Neural progenitor cell (in vitro differentiated cells): ENCODE results near the gene DMAC2L. TPM values are rescaled to one million over a fixed set of nuclear protein-coding genes. Genes with fewer than 3 reads are reported as not detected.

ENCODE experiments used
- DNase-seq: peaks from one replicate; pipeline ENCODE4 v3.0.0-alpha.2; 2016; ENCODE audit warnings: low spot score
- H2AFZ ChIP-seq: fragments of 200-600 bp; sonication (generic); replicated peaks from 2 replicates; pipeline ENCODE4 v1.6.1; 2016; ENCODE audit warnings: antibody characterized with exemption
- H3F3A ChIP-seq: fragments of 200-600 bp; sonication (generic); 2 replicates; pipeline ENCODE4 v1.6.1; 2016; ENCODE audit warnings: antibody characterized with exemption, low read depth
- H3K27ac ChIP-seq: fragments of 200-600 bp; sonication (generic); 2 replicates; pipeline ENCODE4 v1.5.1; 2016; ENCODE audit warnings: mild to moderate bottlenecking
- H3K27me3 ChIP-seq: fragments of 200-600 bp; sonication (generic); 2 replicates; pipeline ENCODE4 v1.6.1; 2016; ENCODE audit warnings: mild to moderate bottlenecking, moderate library complexity
- H3K36me3 ChIP-seq: fragments of 200-600 bp; sonication (generic); 2 replicates; pipeline ENCODE4 v1.5.1; 2016
- H3K4me1 ChIP-seq: fragments of 200-600 bp; sonication (generic); 2 replicates; pipeline ENCODE4 v1.6.1; 2016; ENCODE audit warnings: mixed run types
- H3K4me2 ChIP-seq: fragments of 200-600 bp; sonication (generic); 2 replicates; pipeline ENCODE4 v1.6.1; 2016
- H3K4me3 ChIP-seq: fragments of 200-600 bp; sonication (generic); 2 replicates; pipeline ENCODE4 v1.5.1; 2016
- H3K79me2 ChIP-seq: fragments of 200-600 bp; sonication (generic); 2 replicates; pipeline ENCODE4 v1.6.1; 2016; ENCODE audit warnings: low read depth
- H3K9ac ChIP-seq: fragments of 200-600 bp; sonication (generic); 2 replicates; pipeline ENCODE4 v1.6.1; 2016
- H3K9me3 ChIP-seq: fragments of 200-600 bp; sonication (generic); 2 replicates; pipeline ENCODE4 v1.5.1; 2016; ENCODE audit warnings: low read depth
- H4K20me1 ChIP-seq: fragments of 200-600 bp; sonication (generic); 2 replicates; pipeline ENCODE4 v1.6.1; 2016; ENCODE audit warnings: low read depth
- H3K27ac Mint-ChIP-seq: 3 replicates; pipeline ENCODE4 v1.8.0; 2021; ENCODE audit warnings: mixed read lengths
- H3K27me3 Mint-ChIP-seq: 2 replicates; pipeline ENCODE4 v1.8.0; 2022; ENCODE audit warnings: low read depth, mild to moderate bottlenecking, inconsistent platforms, moderate library complexity, mixed read lengths; ENCODE audit not compliant: insufficient read depth
- H3K36me3 Mint-ChIP-seq: 3 replicates; pipeline ENCODE4 v1.8.0; 2021; ENCODE audit warnings: mixed read lengths
- H3K4me1 Mint-ChIP-seq: 3 replicates; pipeline ENCODE4 v1.8.0; 2021; ENCODE audit warnings: mixed read lengths
- H3K4me3 Mint-ChIP-seq: 3 replicates; pipeline ENCODE4 v1.8.0; 2021; ENCODE audit warnings: mild to moderate bottlenecking, moderate library complexity, mixed read lengths
- H3K9me3 Mint-ChIP-seq: 3 replicates; pipeline ENCODE4 v1.8.0; 2020; ENCODE audit warnings: mixed read lengths
- EZH2 ChIP-seq: fragments of 200-600 bp; sonication (generic); IDR thresholded peaks from 2 replicates; pipeline ENCODE4 v1.6.1; 2017; ENCODE audit warnings: antibody characterized with exemption, mild to moderate bottlenecking, moderate library complexity
- EZH2phosphoT487 ChIP-seq: fragments of 200-600 bp; sonication (generic); IDR thresholded peaks from 2 replicates; pipeline ENCODE4 v1.6.1; 2017; ENCODE audit warnings: antibody characterized with exemption
- total RNA-seq: library from RNA; depleted of rRNA; stranded (reverse); fragments of >200 nt; gene quantifications from 2 replicates; pipeline ENCODE4 v1.2.3, GENCODE V29; 2015; ENCODE audit warnings: low replicate concordance
- TF ChIP-seq, protein P1 (sequence below): fragments of 200-600 bp; sonication (generic); IDR thresholded peaks from 2 replicates; pipeline ENCODE4 v1.5.1; 2017; ENCODE audit warnings: antibody characterized with exemption, mild to moderate bottlenecking

Gene DMAC2L
- total RNA-seq, 1 donor from 2014 or later = 17.6 TPM

DNA sequence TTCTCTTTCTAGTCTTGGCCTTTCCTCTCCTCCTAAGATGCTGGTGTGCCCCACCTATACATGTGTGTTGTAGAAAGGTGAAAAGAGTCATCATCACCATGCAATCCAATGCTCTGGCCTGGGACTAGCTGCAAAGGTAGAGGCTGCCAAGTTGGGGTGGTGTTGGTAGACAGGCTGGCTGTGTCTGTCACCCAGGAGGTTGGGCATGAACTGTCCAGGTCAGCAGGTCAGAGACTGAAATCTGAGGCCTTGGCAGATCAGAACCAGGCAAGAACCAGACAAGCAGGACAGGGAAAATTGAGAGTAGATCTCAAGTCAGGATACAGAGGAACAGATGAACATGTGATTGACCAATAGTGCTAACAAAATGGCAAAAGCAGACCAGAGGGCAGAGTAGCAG is 26.3 kb upstream of the DMAC2L start:
- Histone ChIP-seq H3K27ac (no peak overlapping the region), H4K20me1 (no peaks in the 10 kb centered on the region), H3K4me1 (no peaks in the 10 kb centered on the region), H3K27me3 (no peaks in the 10 kb centered on the region), H3K4me3 (no peak overlapping the region), H3K4me2 (no peak overlapping the region), H3K36me3 (peaks cover 3% of the 10 kb centered on the region), H3K79me2 (no peaks in the 10 kb centered on the region), H3K9ac (no peak overlapping the region), H3K9me3 (no peaks in the 10 kb centered on the region), H3F3A (no peaks in the 10 kb centered on the region), H2AFZ (no peak overlapping the region)
- no peak for TF ChIP-seq EZH2
- TF ChIP-seq EZH2phosphoT487 = no peak
- TF ChIP-seq, protein P1, sequence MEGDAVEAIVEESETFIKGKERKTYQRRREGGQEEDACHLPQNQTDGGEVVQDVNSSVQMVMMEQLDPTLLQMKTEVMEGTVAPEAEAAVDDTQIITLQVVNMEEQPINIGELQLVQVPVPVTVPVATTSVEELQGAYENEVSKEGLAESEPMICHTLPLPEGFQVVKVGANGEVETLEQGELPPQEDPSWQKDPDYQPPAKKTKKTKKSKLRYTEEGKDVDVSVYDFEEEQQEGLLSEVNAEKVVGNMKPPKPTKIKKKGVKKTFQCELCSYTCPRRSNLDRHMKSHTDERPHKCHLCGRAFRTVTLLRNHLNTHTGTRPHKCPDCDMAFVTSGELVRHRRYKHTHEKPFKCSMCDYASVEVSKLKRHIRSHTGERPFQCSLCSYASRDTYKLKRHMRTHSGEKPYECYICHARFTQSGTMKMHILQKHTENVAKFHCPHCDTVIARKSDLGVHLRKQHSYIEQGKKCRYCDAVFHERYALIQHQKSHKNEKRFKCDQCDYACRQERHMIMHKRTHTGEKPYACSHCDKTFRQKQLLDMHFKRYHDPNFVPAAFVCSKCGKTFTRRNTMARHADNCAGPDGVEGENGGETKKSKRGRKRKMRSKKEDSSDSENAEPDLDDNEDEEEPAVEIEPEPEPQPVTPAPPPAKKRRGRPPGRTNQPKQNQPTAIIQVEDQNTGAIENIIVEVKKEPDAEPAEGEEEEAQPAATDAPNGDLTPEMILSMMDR = no peak
- no peaks in the 10 kb centered on the region for H3K27me3 Mint-ChIP-seq
- H3K27ac Mint-ChIP-seq = no peak overlapping the region
- H3K4me1 Mint-ChIP-seq = no peaks in the 10 kb centered on the region
- no peaks in the 10 kb centered on the region for H3K9me3 Mint-ChIP-seq
- H3K36me3 Mint-ChIP-seq = peaks cover 8% of the 10 kb centered on the region
- H3K4me3 Mint-ChIP-seq = no peak overlapping the region
- no peak for DNase-seq

DNA sequence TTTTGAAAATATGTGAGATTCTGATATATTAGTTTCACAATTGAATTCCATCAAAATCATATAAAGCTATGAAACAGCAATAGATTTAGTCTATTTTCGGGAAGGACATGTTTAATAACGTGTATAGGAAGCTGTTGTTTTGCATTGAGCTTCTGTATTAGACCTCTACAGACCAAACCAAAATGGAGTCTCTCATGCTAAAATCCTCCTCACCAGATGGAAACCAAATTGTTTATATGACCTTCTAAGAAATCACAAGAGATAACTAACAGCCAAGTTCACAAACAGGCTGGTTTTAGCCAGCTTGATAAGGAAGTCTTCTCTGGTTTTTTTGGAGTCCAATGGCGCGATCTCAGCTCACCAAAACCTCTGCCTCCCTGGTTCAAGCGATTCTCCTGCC is 24.0 kb upstream of the DMAC2L start:
- Histone ChIP-seq H3F3A (no peaks in the 10 kb centered on the region), H3K9me3 (no peaks in the 10 kb centered on the region), H4K20me1 (no peaks in the 10 kb centered on the region), H3K9ac (no peak overlapping the region), H3K4me3 (no peak overlapping the region), H3K4me1 (no peaks in the 10 kb centered on the region), H2AFZ (no peak overlapping the region), H3K79me2 (no peaks in the 10 kb centered on the region), H3K27me3 (no peaks in the 10 kb centered on the region), H3K36me3 (peaks cover 3% of the 10 kb centered on the region), H3K27ac (no peak overlapping the region), H3K4me2 (no peak overlapping the region)
- no peaks in the 10 kb centered on the region for H3K4me1 Mint-ChIP-seq
- H3K27me3 Mint-ChIP-seq = no peaks in the 10 kb centered on the region
- peaks cover 2% of the 10 kb centered on the region for H3K9me3 Mint-ChIP-seq
- H3K36me3 Mint-ChIP-seq = peaks cover 13% of the 10 kb centered on the region
- no peak overlapping the region for H3K4me3 Mint-ChIP-seq
- TF ChIP-seq EZH2phosphoT487 (no peak), EZH2 (no peak)
- TF ChIP-seq, protein P1 = no peak
- DNase-seq = no peak
- no peak overlapping the region for H3K27ac Mint-ChIP-seq

DNA sequence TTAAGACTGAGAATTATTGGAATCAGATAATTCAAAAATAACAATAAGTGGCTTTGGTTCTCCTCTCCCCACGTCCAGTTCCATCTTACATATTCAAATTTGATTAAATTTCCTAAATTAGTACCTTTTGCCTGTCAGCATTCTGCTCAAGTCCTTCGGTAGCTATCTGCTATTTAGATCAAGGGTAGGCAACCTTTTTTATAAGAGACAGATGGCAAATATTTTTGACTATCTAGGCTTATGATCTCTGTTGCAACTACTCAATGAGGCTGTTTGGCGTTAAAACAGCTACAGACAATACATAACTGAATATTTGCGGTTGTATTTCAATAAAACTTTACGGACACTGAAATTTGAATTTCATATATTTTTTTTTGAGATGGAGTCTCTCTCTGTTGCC is 21.8 kb upstream of the DMAC2L start:
- no peak overlapping the region for H3K27ac ChIP-seq
- DNase-seq = no peak
- H3K4me1 Mint-ChIP-seq = no peaks in the 10 kb centered on the region
- H3K36me3 Mint-ChIP-seq = peaks cover 19% of the 10 kb centered on the region
- H3K9ac ChIP-seq = no peak overlapping the region
- no peak overlapping the region for H2AFZ ChIP-seq
- no peaks in the 10 kb centered on the region for H3K4me1 ChIP-seq
- TF ChIP-seq, protein P1 = no peak
- TF ChIP-seq EZH2 (no peak), EZH2phosphoT487 (no peak)
- no peaks in the 10 kb centered on the region for H4K20me1 ChIP-seq
- H3F3A ChIP-seq = no peaks in the 10 kb centered on the region
- H3K9me3 ChIP-seq = no peaks in the 10 kb centered on the region
- no peak overlapping the region for H3K4me3 ChIP-seq
- peaks cover 2% of the 10 kb centered on the region for H3K9me3 Mint-ChIP-seq
- H3K27me3 Mint-ChIP-seq = no peaks in the 10 kb centered on the region
- H3K4me3 Mint-ChIP-seq = no peak overlapping the region
- no peak overlapping the region for H3K27ac Mint-ChIP-seq
- peaks cover 2% of the 10 kb centered on the region for H3K36me3 ChIP-seq
- no peak overlapping the region for H3K4me2 ChIP-seq
- H3K79me2 ChIP-seq = no peaks in the 10 kb centered on the region
- H3K27me3 ChIP-seq = no peaks in the 10 kb centered on the region
